ENCODE measurements around the gene TSPAN31.
A peak's percentile ranks its signal among the peaks of the same experiment; 100 is the strongest.

TSPAN31 gene

DNA sequence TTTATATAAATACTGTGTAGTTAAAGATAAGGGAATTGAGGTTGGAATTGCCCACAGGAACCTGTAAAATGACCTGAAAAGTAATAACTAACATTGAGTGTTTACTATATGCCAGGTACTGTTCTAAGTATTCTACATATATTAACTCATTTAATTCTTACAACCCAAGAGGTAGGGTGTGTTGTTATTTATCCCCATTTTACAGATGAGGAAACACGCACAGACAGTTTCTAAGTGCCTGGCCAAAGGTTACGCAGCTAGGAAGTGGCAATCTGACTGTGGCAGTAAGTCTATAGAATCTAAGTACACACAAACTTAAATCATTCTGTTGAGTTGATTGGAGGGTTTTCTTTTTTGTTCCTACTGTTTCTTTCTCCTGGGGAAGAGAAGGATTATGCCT is 1.1 kb upstream of the TSPAN31 start:
- peak overlapping the region; percentile 93 for H3K4me3 ChIP-seq (ENCODE audit: low read length)
- TF ChIP-seq, protein P1, sequence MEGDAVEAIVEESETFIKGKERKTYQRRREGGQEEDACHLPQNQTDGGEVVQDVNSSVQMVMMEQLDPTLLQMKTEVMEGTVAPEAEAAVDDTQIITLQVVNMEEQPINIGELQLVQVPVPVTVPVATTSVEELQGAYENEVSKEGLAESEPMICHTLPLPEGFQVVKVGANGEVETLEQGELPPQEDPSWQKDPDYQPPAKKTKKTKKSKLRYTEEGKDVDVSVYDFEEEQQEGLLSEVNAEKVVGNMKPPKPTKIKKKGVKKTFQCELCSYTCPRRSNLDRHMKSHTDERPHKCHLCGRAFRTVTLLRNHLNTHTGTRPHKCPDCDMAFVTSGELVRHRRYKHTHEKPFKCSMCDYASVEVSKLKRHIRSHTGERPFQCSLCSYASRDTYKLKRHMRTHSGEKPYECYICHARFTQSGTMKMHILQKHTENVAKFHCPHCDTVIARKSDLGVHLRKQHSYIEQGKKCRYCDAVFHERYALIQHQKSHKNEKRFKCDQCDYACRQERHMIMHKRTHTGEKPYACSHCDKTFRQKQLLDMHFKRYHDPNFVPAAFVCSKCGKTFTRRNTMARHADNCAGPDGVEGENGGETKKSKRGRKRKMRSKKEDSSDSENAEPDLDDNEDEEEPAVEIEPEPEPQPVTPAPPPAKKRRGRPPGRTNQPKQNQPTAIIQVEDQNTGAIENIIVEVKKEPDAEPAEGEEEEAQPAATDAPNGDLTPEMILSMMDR (IDR thresholded peaks at IDR 0.05; ENCODE audit: low read depth, low read length, poor library complexity, severe bottlenecking) = no peak
- no peak for TF ChIP-seq EZH2phosphoT487 (IDR thresholded peaks at IDR 0.05; ENCODE audit: borderline replicate concordance, low read length)
- peak overlapping the region; percentile 77 for H3K4me2 ChIP-seq (ENCODE audit: low read length)

GRCh38 chr12:57744194-57744776 is 554 bp upstream of the TSPAN31 start:
- H3K36me3 ChIP-seq (ENCODE audit: control insufficient read depth, low read length) = peaks cover 41% of the 10 kb centered on the region

More for the DNA sequence above, 1.1 kb upstream of the TSPAN31 start:
- Histone ChIP-seq H3K9me2 (replicated peaks; ENCODE audit: control insufficient read depth, low read length) (no peaks in the 10 kb centered on the region), H3K4me1 (ENCODE audit: control insufficient read depth, low read length) (peaks cover 61% of the 10 kb centered on the region), H3K36me3 (ENCODE audit: control insufficient read depth, low read length) (peaks cover 36% of the 10 kb centered on the region), H3K27me3 (ENCODE audit: control insufficient read depth, low read length) (no peaks in the 10 kb centered on the region), H3F3A (ENCODE audit: control insufficient read depth, insufficient read depth) (peaks cover 29% of the 10 kb centered on the region), H3K9me3 (ENCODE audit: control insufficient read depth, insufficient read depth, low read length) (no peaks in the 10 kb centered on the region), H4K20me1 (ENCODE audit: control insufficient read depth, insufficient read depth, low read depth, low read length) (no peaks in the 10 kb centered on the region), H3K27ac (ENCODE audit: low read depth, low read length) (peak overlapping the region; percentile 56), H3K79me2 (ENCODE audit: control insufficient read depth, low read length) (peaks cover 41% of the 10 kb centered on the region)

DNA sequence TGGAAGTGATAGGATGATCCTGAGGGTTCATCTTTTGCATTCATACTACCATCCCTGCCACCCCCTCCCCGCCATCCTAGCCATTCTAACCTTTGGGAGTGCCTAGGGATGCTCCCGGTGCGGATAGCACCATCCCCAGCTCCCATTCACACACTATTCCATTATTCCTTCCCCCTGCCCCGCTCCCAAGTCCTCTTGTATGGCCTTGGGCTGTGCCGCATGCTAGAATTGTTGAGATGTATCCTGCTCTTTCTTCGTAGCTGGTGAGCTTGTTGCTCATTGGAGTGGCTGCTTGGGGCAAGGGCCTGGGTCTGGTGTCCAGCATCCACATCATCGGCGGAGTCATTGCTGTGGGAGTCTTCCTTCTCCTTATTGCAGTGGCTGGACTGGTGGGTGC is 644 bp downstream of the TSPAN31 start:
- Histone ChIP-seq H3F3A (ENCODE audit: control insufficient read depth, insufficient read depth) (peaks cover 29% of the 10 kb centered on the region), H3K79me2 (ENCODE audit: control insufficient read depth, low read length) (peaks cover 41% of the 10 kb centered on the region), H3K9me2 (replicated peaks; ENCODE audit: control insufficient read depth, low read length) (no peaks in the 10 kb centered on the region), H3K4me2 (ENCODE audit: low read length) (peak overlapping the region; percentile 77), H3K27me3 (ENCODE audit: control insufficient read depth, low read length) (no peaks in the 10 kb centered on the region), H3K27ac (ENCODE audit: low read depth, low read length) (peak overlapping the region; percentile 56), H4K20me1 (ENCODE audit: control insufficient read depth, insufficient read depth, low read depth, low read length) (no peaks in the 10 kb centered on the region), H3K4me1 (ENCODE audit: control insufficient read depth, low read length) (peaks cover 55% of the 10 kb centered on the region), H3K4me3 (ENCODE audit: low read length) (peak overlapping the region; percentile 93), H3K9me3 (ENCODE audit: control insufficient read depth, insufficient read depth, low read length) (no peaks in the 10 kb centered on the region), H3K36me3 (ENCODE audit: control insufficient read depth, low read length) (peaks cover 52% of the 10 kb centered on the region)
- no peak for TF ChIP-seq EZH2phosphoT487 (IDR thresholded peaks at IDR 0.05; ENCODE audit: borderline replicate concordance, low read length)
- TF ChIP-seq, protein P1 (IDR thresholded peaks at IDR 0.05; ENCODE audit: low read depth, low read length, poor library complexity, severe bottlenecking) = no peak

More at GRCh38 chr12:57744194-57744776, 554 bp upstream of the TSPAN31 start:
- H3K79me2 ChIP-seq (ENCODE audit: control insufficient read depth, low read length) = peaks cover 41% of the 10 kb centered on the region
- H3K4me1 ChIP-seq (ENCODE audit: control insufficient read depth, low read length) = peaks cover 61% of the 10 kb centered on the region
- H3K27me3 ChIP-seq (ENCODE audit: control insufficient read depth, low read length) = no peaks in the 10 kb centered on the region
- TF ChIP-seq, protein P1 (IDR thresholded peaks at IDR 0.05; ENCODE audit: low read depth, low read length, poor library complexity, severe bottlenecking) = no peak
- TF ChIP-seq EZH2phosphoT487 (IDR thresholded peaks at IDR 0.05; ENCODE audit: borderline replicate concordance, low read length) = no peak
- H4K20me1 ChIP-seq (ENCODE audit: control insufficient read depth, insufficient read depth, low read depth, low read length) = no peaks in the 10 kb centered on the region
- H3K4me3 ChIP-seq (ENCODE audit: low read length) = peak overlapping the region; percentile 93
- H3K27ac ChIP-seq (ENCODE audit: low read depth, low read length) = peak overlapping the region; percentile 56
- peak overlapping the region; percentile 77 for H3K4me2 ChIP-seq (ENCODE audit: low read length)
- H3K9me2 ChIP-seq (replicated peaks; ENCODE audit: control insufficient read depth, low read length) = no peaks in the 10 kb centered on the region
- H3F3A ChIP-seq (ENCODE audit: control insufficient read depth, insufficient read depth) = peaks cover 29% of the 10 kb centered on the region
- H3K9me3 ChIP-seq (ENCODE audit: control insufficient read depth, insufficient read depth, low read length) = no peaks in the 10 kb centered on the region

All from DOHH2 (cell line).